GM18526 (cell line): ENCODE results near the gene GET3.

ENCODE experiments used
- POLR2A ChIP-seq: IDR thresholded peaks from 3 replicates; pipeline ENCODE4 v1.6.1; 2011; ENCODE audit not compliant: insufficient read length; ENCODE audit errors: extremely low read depth

GET3 gene

DNA sequence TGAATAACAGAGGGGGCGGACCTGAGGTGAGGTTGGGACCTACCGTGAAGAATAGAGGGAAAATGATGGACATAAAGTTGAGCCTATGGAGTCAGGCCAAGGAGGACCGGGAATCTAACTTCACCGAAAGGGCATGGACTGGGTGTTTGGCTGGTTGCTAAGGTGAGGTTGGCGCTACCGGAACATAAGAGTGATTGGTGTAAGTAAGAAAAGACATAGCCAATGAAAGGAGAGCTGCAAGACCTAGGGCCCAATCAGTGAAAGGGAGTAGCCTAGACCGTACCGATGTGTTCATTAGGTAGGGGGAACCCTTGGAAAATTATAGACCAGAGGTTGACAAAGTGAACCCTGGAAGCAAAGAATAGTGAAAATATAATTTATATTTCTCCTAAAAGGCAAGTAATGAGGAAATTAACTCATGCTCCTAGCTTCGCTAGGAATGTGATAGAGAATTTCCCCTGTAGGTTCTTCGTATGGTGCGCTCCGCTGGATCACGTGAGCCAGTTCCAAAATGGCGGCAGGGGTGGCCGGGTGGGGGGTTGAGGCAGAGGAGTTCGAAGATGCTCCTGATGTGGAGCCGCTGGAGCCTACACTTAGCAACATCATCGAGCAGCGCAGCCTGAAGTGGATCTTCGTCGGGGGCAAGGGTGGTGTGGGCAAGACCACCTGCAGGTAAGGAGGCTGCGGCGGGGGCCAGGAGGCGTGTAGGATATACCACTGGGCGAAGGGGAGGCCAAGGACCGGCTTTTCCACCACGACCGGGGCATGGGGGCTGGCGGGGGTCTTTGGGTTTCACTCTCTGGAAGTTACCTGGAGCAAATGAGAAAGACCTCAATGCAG lies at the start of gene GET3:
Gene GET3, plus strand, starts transcription at position 503 of the 840 bp plus-strand sequence. Its CDS starts 9 bp downstream, at position 512.
- TF ChIP-seq POLR2A, result peak; percentile 86

DNA sequence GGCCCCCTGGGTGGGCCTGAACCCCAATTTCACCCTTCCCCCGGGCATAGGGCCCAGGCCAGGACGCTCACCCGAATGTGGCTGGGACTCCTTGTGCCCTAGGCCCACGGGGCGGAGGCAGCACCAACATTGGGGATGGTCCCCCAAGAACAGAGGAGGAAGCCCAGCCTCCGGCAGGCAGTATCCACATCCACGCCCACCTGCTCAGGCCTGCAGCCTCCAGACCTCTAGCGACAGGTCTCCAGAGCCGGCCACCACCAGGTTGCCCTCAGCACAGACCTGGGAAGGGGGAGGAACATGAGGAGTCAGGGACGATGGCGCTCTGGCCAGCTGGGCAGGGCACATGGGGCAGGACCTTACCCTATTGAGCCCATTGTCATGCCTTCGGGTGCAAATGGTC lies 48.3 kb upstream of the GET3 start:
- no peak for TF ChIP-seq POLR2A

DNA sequence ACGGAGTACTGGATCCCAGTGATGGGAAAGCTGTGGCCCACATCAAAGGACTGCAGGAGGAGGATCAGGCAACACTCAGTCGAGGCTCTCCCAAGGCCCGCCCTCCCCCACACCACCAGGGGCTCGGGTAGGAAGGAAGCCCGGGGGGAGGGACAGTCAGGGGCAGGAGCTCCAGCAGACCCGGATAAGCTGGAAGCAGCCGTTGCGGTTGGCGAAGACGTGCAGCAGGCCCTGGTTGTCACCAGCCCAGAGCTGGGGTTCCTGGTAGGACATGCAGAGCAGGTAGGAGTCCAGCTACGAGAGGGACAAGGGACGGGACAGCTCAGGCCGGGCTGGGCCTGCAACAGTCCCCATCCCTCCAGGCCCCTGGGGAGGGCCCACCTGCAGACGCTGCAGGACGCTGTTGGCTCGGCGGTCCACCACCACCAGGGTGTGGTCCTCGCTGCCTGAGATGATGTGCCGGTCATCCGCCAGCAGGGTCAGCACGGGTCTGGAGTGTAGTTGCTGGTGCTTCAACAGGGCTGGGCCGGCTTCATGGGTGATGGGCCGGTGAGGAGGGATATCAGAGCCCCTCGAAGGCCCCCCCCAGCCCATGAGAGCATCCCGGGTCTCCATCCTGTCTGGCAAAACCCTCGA lies 47.6 kb upstream of the GET3 start:
- TF ChIP-seq POLR2A, result no peak

- TF ChIP-seq POLR2A, result no peak
These were observed 44.3 kb upstream of the GET3 start for GRCh38 chr19:12692960-12693359.

DNA sequence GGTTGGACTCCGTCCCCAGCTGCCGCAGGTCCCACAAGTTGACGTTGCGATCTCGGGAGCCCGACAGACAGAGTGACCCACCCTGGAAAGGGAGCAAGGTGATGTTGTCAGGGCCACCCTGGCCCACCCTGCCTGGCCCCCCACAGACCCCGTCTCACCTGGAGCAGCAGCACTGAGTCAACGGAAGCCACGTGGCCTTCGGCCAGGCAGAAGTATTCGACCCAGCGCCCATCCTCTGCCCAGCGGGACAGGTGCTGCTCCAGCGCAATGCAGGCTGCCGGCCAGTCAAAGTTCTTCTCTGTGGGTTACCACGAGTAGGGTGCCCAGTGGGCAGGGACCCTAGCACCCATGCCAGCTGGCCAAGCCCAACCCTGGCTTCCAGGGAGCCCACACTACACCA lies 42.7 kb upstream of the GET3 start:
- no peak for TF ChIP-seq POLR2A

DNA sequence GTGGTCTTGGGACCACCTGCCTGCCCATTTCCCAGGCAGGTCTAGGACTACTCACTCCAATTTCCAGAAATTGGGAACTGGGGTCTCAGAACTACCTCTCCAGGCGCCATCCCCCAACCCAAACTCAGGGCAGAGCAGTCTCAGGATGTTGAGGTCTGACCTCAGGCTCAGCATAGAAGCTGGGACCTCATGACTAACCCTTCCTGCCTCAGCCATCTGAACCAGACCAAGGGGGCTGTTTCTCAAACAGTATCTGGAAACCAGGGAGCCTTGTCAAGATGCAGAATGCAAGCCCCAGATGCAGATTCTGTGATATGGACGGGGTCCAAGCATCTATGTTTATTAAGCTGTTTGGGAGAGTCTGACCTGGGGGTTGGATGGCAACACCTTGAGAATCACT lies 42.2 kb upstream of the GET3 start:
- no peak for TF ChIP-seq POLR2A

- no peak for TF ChIP-seq POLR2A
These were observed 41.8 kb upstream of the GET3 start for GRCh38 chr19:12695514-12695913.

GRCh38 chr19:12695997-12696365 lies 41.3 kb upstream of the GET3 start:
- no peak for TF ChIP-seq POLR2A

DNA sequence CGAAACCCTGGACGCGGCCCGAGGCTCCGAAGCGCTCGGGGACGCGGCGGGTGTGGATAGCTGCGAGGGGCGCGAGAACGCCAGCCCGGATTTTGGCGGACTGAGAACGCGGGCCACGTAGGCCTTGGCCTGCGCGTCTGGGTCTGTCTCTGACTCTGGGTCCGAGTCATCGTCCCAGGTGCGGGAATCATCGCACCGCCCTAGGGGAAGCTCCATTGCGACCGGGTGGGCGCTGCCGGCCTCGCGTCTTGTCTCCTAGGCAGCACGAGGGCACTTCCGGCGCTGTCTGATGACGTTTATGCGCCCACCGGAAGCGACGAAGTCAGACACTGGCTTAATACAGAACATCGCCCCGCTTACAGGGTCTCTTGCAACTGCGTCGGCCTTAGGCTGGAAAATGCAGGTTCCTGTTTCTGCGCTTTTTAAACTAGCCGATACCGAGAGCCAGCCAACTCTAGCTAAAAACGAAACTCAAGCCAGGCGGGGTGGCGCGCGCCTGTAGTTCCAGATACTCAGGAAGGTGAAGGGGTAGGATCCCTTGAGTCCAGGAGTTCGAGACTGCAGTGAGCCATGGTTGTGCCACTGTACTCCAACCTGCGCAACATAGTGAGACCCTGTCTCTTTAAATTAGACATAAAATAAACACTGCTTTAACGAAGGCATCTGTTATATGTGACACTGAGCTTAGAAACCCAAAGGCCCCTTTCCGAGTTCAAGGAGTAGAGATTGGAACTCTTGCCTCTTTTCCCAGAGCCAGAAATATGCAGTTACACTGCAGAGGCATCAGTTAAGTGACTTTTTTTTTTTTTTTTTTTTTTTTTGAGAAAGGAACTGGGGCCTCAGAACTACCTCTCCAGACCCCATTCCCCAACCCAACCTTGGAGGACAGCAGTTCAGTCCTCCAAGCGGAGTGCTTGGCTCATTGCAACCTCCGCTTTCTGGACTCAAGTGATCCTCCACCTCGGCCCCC lies 40.6 kb upstream of the GET3 start, which contains the start of gene FBXW9:
Gene FBXW9, minus strand, starts transcription at position 266 of the 970 bp plus-strand sequence. Its CDS starts 50 bp downstream, at position 216.
- TF ChIP-seq POLR2A, result peak; percentile 68

GRCh38 chr19:12698138-12698537 lies 39.2 kb upstream of the GET3 start:
- TF ChIP-seq POLR2A, result no peak

- no peak for TF ChIP-seq POLR2A
These were observed 35.6 kb upstream of the GET3 start for GRCh38 chr19:12701596-12702282.

- no peak for TF ChIP-seq POLR2A
These were observed 34.3 kb upstream of the GET3 start for GRCh38 chr19:12703046-12703445.

DNA sequence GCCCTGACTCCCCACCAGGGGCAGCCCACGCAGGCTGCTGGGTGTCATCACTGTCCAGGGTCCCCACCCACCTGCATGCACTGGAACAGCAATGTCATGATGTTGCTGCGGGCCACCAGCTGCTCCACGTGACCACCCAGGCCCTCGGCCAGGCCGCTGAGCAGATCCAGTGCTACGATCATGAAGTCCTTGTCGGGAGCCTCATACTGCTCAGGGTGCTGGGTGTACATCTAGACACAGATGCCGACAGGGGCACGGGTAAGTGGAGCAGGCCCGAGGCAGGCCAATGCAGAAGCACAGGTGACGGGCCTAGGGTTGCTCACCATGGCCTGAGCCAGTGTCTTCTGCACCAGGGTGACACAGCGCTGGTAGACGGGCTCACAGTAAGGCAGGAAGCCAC lies 32.1 kb upstream of the GET3 start:
- TF ChIP-seq POLR2A, result no peak

DNA sequence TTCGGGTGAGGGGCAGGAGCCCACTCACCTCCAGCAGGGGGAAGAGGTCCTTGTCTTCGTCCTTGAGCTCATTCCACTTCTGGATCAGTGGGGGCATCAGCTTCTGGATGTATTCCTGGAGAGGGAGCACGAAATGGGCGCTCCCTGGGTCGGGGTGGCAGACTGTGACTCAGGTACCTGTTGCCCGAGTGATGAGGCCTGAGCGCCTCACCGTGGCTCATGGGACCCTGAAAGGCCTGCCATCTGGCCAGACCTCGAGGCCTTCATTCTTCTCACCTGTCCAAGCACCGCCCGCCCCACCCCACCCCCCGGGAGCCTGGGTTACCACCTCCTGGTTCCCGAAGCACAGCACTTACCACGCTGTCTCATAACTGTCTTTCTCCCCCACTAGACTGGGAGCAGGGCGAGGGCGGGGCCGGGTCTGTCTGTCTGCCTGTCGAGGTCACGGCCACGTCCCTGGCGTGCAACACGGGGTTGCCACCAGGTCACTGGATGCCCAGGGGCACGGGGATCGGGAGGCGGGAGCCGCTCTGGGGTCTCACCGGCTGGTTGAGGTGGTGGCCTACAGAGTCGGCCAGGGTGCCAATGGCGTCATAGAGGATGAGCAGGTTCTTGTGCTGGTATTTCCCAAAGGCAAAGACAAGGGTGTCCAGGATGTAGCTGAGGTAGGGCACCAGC lies 31.5 kb upstream of the GET3 start:
- TF ChIP-seq POLR2A, result no peak

DNA sequence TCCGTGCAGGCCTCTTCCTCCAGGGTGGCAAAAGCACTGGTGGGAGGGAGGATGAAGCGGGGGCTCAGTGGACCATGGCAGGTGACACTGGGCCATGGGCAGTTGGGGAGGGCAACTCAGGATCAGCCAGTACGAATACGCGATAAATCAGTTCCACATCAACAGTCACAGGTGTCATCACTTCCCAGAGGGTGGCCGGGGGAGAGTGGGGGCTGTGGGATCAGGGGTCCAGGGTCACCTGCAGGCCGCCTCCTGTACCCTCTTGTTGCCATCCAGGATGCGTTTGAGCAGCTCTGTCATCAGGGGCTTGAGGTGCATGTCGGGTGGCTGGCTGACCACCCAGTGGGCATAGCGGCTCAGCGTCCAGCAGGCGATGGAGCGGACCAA lies 31.0 kb upstream of the GET3 start:
- TF ChIP-seq POLR2A, result no peak

DNA sequence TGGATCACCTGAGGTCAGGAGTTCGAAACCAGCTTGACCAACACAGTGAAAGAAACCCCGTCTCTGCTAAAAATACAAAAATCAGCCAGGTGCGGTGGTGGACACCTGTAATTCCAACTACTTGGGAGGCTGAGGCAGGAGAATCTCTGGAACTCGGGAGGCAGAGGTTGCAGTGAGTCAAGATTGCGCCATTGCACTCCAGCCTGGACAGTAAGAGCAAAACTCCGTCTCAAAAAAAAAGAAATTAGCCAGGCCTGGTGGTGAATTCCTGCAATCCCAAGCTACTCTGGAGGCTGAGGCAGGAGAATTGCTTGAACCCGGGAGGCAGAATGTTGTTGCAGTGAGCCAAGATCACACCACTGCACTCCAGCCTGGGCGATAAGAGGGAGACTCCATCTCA lies 28.7 kb upstream of the GET3 start:
- TF ChIP-seq POLR2A, result no peak
